Measurements from ENCODE around the gene SOBP.

Gene SOBP

DNA sequence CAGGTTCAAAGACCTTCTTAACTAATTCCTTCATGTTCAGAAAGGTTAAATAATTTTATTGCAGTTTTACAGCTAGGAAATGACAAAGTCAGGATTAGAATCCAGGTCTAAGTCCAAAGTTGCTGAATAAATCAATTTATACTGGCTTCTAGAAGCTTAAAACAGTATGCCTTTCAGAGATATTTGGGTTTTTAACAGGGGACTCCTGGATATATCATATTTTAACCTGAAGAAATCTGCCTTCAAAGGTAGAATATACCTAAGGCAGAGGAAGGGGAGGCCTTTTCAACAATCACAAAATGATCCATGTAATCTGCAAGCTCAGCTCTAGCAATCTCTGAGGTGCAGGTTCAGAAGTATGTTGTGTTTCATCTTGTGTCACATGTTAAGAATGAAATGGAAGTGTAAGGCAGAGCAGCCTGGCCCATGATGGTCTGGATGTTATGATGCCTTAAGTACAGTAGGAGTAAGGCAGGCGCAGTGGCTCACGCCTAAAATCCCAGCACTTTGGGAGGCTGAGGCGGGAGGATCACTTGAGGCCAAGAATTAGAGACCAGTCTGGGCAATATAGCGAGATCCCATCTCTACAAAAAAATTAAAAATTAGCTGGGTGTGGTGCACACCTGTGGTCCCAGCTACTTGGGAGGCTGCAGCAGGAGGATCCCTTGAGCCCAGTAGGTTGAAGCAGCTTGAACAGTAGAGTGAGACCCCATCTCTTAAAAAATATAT is 123.9 kb downstream of the SOBP start:
- no peak overlapping the region for H3K4me3 ChIP-seq (ENCODE audit: low read depth, low read length)
- TF ChIP-seq, protein P1, sequence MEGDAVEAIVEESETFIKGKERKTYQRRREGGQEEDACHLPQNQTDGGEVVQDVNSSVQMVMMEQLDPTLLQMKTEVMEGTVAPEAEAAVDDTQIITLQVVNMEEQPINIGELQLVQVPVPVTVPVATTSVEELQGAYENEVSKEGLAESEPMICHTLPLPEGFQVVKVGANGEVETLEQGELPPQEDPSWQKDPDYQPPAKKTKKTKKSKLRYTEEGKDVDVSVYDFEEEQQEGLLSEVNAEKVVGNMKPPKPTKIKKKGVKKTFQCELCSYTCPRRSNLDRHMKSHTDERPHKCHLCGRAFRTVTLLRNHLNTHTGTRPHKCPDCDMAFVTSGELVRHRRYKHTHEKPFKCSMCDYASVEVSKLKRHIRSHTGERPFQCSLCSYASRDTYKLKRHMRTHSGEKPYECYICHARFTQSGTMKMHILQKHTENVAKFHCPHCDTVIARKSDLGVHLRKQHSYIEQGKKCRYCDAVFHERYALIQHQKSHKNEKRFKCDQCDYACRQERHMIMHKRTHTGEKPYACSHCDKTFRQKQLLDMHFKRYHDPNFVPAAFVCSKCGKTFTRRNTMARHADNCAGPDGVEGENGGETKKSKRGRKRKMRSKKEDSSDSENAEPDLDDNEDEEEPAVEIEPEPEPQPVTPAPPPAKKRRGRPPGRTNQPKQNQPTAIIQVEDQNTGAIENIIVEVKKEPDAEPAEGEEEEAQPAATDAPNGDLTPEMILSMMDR (conservative IDR thresholded peaks at IDR 0.05; ENCODE audit: low read depth, low read length), result no peak
- DNase-seq (ENCODE audit: low read depth), result no peak

DNA sequence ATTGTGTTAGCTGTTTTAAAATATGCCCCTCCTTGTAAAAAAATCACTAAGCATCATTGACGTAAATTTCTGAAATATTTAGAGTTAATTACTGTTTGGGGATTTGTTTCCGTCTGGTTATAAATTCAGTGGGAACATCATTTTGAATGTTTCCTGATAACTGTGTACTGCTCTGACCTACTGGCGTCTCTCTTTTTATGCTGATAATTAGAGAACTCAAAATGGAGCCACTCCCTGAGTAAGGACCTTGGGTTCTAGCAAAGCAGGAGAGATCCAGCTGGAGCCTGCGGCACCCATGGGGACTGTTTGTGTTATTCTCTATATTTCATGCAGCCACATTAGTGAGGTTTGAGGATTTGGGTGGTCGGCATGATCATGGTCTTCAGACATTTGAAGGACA is 124.9 kb downstream of the SOBP start:
- no peak for DNase-seq (ENCODE audit: low read depth)
- no peak overlapping the region for H3K4me3 ChIP-seq (ENCODE audit: low read depth, low read length)
- TF ChIP-seq, protein P1 (conservative IDR thresholded peaks at IDR 0.05; ENCODE audit: low read depth, low read length), result no peak

DNA sequence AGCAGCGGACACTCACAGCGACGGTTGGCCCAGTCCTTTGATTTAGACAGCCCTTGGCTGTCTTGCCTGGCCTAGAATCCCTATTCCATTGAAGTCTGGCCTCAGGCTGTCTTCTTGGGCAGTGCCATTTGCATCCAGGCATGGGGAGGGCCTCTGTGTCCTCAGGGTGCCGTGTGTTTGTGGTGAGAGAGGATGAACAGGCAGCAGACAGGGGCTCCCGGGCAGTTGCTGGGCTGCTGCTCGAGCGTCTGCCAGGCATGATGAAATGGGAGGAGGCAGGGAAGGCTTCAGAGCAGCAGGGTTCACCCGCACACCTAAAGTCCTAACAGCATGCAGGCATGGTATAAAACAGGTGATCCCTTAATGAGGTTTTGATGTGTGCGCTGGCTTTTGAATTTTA is 126.9 kb downstream of the SOBP start:
- no peak for DNase-seq (ENCODE audit: low read depth)
- TF ChIP-seq, protein P1 (conservative IDR thresholded peaks at IDR 0.05; ENCODE audit: low read depth, low read length), result no peak
- no peak overlapping the region for H3K4me3 ChIP-seq (ENCODE audit: low read depth, low read length)

DNA sequence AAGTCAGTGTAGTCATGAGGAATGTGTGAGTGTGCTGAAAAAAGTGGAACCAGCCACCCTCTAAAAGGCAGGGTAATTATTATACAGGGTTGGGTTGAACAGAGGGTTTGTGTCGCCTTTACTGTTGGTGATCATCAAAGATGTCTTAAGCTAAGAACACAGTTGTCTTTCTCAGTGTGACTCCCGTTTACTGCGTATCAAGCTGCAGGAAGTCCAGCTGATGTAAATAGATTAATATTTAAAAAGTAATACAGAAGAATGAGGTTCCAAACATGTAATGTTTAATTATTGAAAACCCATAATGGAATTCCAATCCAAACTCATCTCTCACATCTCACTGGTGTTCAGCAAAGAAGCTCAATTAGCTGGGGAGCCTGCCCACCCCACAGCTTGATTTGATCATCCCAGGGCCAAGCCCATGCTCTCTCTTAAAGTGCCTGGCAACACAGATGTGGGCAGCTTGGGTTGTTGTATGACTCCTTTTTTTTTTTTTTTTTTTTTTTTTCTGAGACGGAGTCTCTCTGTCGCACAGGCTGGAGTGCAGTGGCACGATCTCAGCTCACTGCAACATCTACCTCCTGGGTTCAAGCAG is 127.5 kb downstream of the SOBP start:
- no peak for DNase-seq (ENCODE audit: low read depth)
- no peak overlapping the region for H3K4me3 ChIP-seq (ENCODE audit: low read depth, low read length)
- TF ChIP-seq, protein P1 (conservative IDR thresholded peaks at IDR 0.05; ENCODE audit: low read depth, low read length), result no peak

DNA sequence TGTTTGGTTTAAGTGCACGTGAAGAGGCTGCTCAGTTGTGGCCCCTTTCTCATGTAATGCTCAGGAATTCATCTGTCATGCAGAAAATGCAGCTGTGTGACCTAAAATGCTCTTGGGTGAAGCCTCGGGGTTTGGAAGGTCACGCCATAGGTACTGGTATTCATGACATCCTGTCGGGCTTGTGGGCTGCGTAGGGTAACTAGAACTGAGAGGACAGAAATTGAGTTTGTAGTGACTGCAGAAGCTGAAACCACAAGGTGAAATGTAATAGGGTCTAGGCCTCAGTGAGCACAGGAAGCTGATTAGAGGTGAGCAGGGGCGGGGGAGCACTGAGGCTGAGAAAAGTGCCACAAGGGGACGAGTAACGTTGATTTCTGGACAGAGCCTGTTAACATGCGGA is 128.8 kb downstream of the SOBP start:
- no peak overlapping the region for H3K4me3 ChIP-seq (ENCODE audit: low read depth, low read length)
- TF ChIP-seq, protein P1 (conservative IDR thresholded peaks at IDR 0.05; ENCODE audit: low read depth, low read length), result no peak
- no peak for DNase-seq (ENCODE audit: low read depth)

DNA sequence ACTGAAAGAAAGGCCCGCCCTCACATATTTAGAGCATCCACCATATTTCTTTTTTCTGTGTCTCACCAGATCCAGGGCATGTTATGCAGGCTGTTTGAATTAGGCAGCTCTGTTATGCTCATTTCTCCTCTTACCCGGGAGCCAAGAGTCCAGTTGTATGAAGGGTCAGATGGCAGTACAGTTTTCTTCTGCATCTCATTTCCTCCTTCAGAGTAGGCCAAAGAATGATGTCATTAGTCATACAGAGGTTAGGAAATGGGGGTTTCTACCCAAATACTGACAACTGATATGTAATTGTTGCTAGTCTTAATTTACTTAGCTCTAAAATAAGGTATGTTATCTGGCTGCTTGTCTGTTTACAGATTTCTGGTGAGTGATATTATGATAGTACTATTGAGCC is 130.8 kb downstream of the SOBP start:
- peak; percentile 17 for DNase-seq (ENCODE audit: low read depth)
- TF ChIP-seq, protein P1 (conservative IDR thresholded peaks at IDR 0.05; ENCODE audit: low read depth, low read length), result no peak
- H3K4me3 ChIP-seq (ENCODE audit: low read depth, low read length), result no peak overlapping the region

Measured in choroid plexus epithelial cell (primary cell).